Measurements from ENCODE around the gene IMPDH1. TPM values are rescaled to one million over a fixed set of nuclear protein-coding genes. Genes with fewer than 3 reads are reported as not detected.

IMPDH1 gene
- total and polyA plus RNA-seq, 2 donors (not counting 3 experiments of a cell fraction or from before 2014, with no cell fraction given), result 78.8 to 97.9 TPM

DNA sequence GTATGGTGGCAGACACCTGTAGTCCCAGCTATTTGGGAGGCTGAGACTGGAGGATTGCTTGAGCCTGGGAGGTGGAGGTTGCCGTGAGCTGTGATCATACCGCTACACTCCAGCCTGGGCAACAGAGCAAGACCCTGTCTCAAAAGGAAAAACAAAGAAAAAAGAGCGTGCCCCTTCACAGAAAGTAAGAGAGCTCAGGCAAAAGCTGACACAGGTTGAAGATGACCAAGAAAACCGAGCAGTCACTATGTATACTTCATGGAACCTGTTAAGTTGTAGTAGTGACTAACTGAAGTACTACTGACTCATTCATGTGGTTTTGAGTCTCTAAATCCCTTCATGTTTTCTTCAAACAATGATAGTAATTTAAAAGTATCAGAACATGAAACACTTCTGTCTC, 47.1 kb downstream of the IMPDH1 start:
- Histone ChIP-seq H3K9me3 (replicated peaks; ENCODE audit: control insufficient read depth, insufficient read depth, low read length) (no peaks in the 10 kb centered on the region), H3K36me3 (ENCODE audit: control insufficient read depth in 2 of 2, extremely low read depth in 1 of 2, insufficient read depth in 2 of 2, low read length in 2 of 2) (no peaks in the 10 kb centered on the region), H3K9me1 (replicated peaks; ENCODE audit: control insufficient read depth, extremely low read depth, insufficient read depth, low read length) (no peaks in the 10 kb centered on the region), H3K4me3 (replicated peaks in 1 of 3; ENCODE audit: insufficient read depth in 1 of 3, low read depth in 1 of 3, low read length in 3 of 3) (no peak overlapping the region), H2AFZ (ENCODE audit: low read depth, low read length) (no peak overlapping the region), H3K9ac (replicated peaks; ENCODE audit: extremely low read depth, insufficient read depth, low read length) (no peak overlapping the region), H3K27me3 (ENCODE audit: control insufficient read depth in 2 of 2, insufficient read depth in 2 of 2, low read length in 2 of 2) (peaks cover 56 to 70% of the 10 kb centered on the region in 2 experiments), H3K79me2 (ENCODE audit: control insufficient read depth, insufficient read depth, low read length) (no peaks in the 10 kb centered on the region), H3K27ac (ENCODE audit: insufficient read depth, low read depth, low read length) (no peak overlapping the region), H4K20me1 (replicated peaks; ENCODE audit: control insufficient read depth, extremely low read depth, insufficient read depth, low read length) (no peaks in the 10 kb centered on the region), H3K4me2 (ENCODE audit: insufficient read depth, low read length) (no peak overlapping the region), H3K4me1 (ENCODE audit: control insufficient read depth, extremely low read depth, insufficient read depth, low read length) (peaks cover 4% of the 10 kb centered on the region)
- TF ChIP-seq, protein P1, sequence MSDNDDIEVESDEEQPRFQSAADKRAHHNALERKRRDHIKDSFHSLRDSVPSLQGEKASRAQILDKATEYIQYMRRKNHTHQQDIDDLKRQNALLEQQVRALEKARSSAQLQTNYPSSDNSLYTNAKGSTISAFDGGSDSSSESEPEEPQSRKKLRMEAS (IDR thresholded peaks at IDR 0.05; ENCODE audit: insufficient read depth, insufficient read length), result no peak
- TF ChIP-seq, protein P2, sequence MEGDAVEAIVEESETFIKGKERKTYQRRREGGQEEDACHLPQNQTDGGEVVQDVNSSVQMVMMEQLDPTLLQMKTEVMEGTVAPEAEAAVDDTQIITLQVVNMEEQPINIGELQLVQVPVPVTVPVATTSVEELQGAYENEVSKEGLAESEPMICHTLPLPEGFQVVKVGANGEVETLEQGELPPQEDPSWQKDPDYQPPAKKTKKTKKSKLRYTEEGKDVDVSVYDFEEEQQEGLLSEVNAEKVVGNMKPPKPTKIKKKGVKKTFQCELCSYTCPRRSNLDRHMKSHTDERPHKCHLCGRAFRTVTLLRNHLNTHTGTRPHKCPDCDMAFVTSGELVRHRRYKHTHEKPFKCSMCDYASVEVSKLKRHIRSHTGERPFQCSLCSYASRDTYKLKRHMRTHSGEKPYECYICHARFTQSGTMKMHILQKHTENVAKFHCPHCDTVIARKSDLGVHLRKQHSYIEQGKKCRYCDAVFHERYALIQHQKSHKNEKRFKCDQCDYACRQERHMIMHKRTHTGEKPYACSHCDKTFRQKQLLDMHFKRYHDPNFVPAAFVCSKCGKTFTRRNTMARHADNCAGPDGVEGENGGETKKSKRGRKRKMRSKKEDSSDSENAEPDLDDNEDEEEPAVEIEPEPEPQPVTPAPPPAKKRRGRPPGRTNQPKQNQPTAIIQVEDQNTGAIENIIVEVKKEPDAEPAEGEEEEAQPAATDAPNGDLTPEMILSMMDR (IDR thresholded peaks at IDR 0.05; ENCODE audit: extremely low read depth in 1 of 2, insufficient read depth in 1 of 2, low read depth in 1 of 2, low read length in 2 of 2), result no peak
- TF ChIP-seq JUN (IDR thresholded peaks at IDR 0.05; ENCODE audit: borderline replicate concordance, insufficient read depth, insufficient read length, low read depth) (no peak), POLR2A (IDR thresholded peaks at IDR 0.05; ENCODE audit: low read depth, low read length) (no peak), EZH2 (IDR thresholded peaks at IDR 0.05; ENCODE audit: borderline replicate concordance, low read depth, low read length, severe bottlenecking) (no peak), FOS (IDR thresholded peaks at IDR 0.05; ENCODE audit: borderline replicate concordance, insufficient read depth, low read length) (no peak), MYC (IDR thresholded peaks at IDR 0.05; ENCODE audit: low read depth, low read length) (no peak), GATA2 (IDR thresholded peaks at IDR 0.05; ENCODE audit: insufficient read depth, insufficient read length, low read depth, low read length) (no peak), POLR2AphosphoS5 (IDR thresholded peaks at IDR 0.05; ENCODE audit: insufficient read depth, low read depth, low read length) (no peak)
- ChIA-PET POLR2A (no interaction called here), CTCF (interaction anchor here (1.6 to 5.4 kb wide), 5 partner anchors 10 to 25 kb away, joined by 4 to 24 read pairs (median 7); no protein-coding TSS in a partner anchor)
- no peak for FAIRE-seq
- no TSS peak for BruUV-seq (replicated peaks)
- dilution Hi-C loops (cut with MboI; ENCODE audit: extremely low pct_ligation_motif_present, low sequenced_read_pairs), result no loop called here
- no peak for DNase-seq (ENCODE audit: low read depth, low spot score)
- intact Hi-C loops (cut with micrococcal nuclease), result no loop called here
